Measurements from ENCODE around the gene SLC12A7. TPM values are rescaled to one million over a fixed set of nuclear protein-coding genes. Genes with fewer than 3 reads are reported as not detected.

The SLC12A7 gene
- total and polyA plus RNA-seq, 9 of the 15 experiments (the other 6 are each of a cell fraction or from before 2014, with no cell fraction given) = 0.01 to 3.1 (median 0.56) TPM

GRCh38 chr5:1128977-1129710, 17.3 kb upstream of the SLC12A7 start:
- no TSS peak for BruUV-seq (replicated peaks)
- no peaks in the 10 kb centered on the region for H3K9me3 ChIP-seq (replicated peaks; ENCODE audit: control insufficient read depth, insufficient read depth, low read depth, low read length)
- H3K27me3 ChIP-seq (ENCODE audit: control insufficient read depth in 2 of 2, insufficient read depth in 2 of 2, low read length in 2 of 2) = peaks cover 32 to 62% of the 10 kb centered on the region in 2 experiments
- POLR2A ChIA-PET = interaction anchor here (2.4 kb wide), 1 partner anchor 24 kb away, joined by 6 read pairs; no protein-coding TSS in a partner anchor
- no peaks in the 10 kb centered on the region for H3K36me3 ChIP-seq (ENCODE audit: control insufficient read depth, insufficient read depth, low read length)
- H3K9me1 ChIP-seq (ENCODE audit: control insufficient read depth, insufficient read depth, low read length) = no peaks in the 10 kb centered on the region
- peaks cover 4 to 44% of the 10 kb centered on the region in 2 experiments; a peak in 4 of 5 replicates for H3K4me1 ChIP-seq (replicated peaks in 1 of 2; ENCODE audit: control insufficient read depth in 2 of 2, insufficient read depth in 2 of 2, low read length in 2 of 2)
- H2AFZ ChIP-seq (ENCODE audit: low read depth, low read length) = no peak overlapping the region
- DNase-seq (ENCODE audit: extremely low read depth in 1 of 4, low spot score in 3 of 4) (no peak), ATAC-seq (no peak), FAIRE-seq (no peak)
- H3K27ac ChIP-seq (ENCODE audit: extremely low read depth, low read depth, low read length) = no peak overlapping the region
- TF ChIP-seq ZNF146 (CRISPR knock-in tag; IDR thresholded peaks at IDR 0.05; ENCODE audit: unreplicated experiment) = no peak
- TF ChIP-seq ZNF263 (CRISPR knock-in tag; IDR thresholded peaks at IDR 0.05; ENCODE audit: borderline replicate concordance) = peak; percentile 52; the same call in 1 of the 2 replicates
- no peak overlapping the region for H3K4me3 ChIP-seq
- H3K9ac ChIP-seq (ENCODE audit: insufficient read depth in 1 of 2, low read depth in 2 of 2, low read length in 2 of 2) = no peak overlapping the region
- peaks cover 10% of the 10 kb centered on the region for H4K20me1 ChIP-seq (replicated peaks; ENCODE audit: control insufficient read depth, insufficient read depth, low read length)
- no peak overlapping the region for H3K4me2 ChIP-seq (ENCODE audit: insufficient read depth, low read length)
- H3K79me2 ChIP-seq (ENCODE audit: control insufficient read depth, insufficient read depth, low read length) = no peaks in the 10 kb centered on the region
- CTCF ChIA-PET (ENCODE audit: low intra/inter-chr PET ratio) = no interaction called here
- intact Hi-C loops (cut with micrococcal nuclease) (no loop called here), in situ Hi-C loops (cut with MboI) (no loop called here)
- whole genome bisulfite sequencing (ENCODE audit: insufficient coverage, low coverage, missing lambda C conversion rate) = 12% methylated on average over 23 of the region's 24 CpGs

- peak overlapping the region in 1 of 2 experiments; percentile 50; a peak in 1 of 4 replicates for H3K9ac ChIP-seq (ENCODE audit: insufficient read depth in 1 of 2, low read depth in 2 of 2, low read length in 2 of 2)
- ATAC-seq (no peak), DNase-seq (ENCODE audit: extremely low read depth in 1 of 4, low spot score in 3 of 4) (no peak), FAIRE-seq (no peak)
- H3K79me2 ChIP-seq (ENCODE audit: control insufficient read depth, insufficient read depth, low read length) = no peaks in the 10 kb centered on the region
- no peaks in the 10 kb centered on the region for H3K9me1 ChIP-seq (ENCODE audit: control insufficient read depth, insufficient read depth, low read length)
- TF ChIP-seq RFX7 (CRISPR knock-in tag; IDR thresholded peaks at IDR 0.05) = no peak
- no peak for TF ChIP-seq PATZ1 (CRISPR knock-in tag; IDR thresholded peaks at IDR 0.05; ENCODE audit: borderline replicate concordance)
- no peak for TF ChIP-seq YY1 (IDR thresholded peaks at IDR 0.05; ENCODE audit: borderline replicate concordance in 1 of 3, control insufficient read depth in 1 of 3, extremely low read depth in 1 of 3, insufficient read depth in 3 of 3, insufficient read length in 1 of 3, insufficient replicate concordance in 2 of 3, low read depth in 1 of 3, low read length in 2 of 3)
- H3K36me3 ChIP-seq (ENCODE audit: control insufficient read depth, insufficient read depth, low read length) = no peaks in the 10 kb centered on the region
- no peak overlapping the region for H3K4me3 ChIP-seq
- ChIA-PET CTCF (ENCODE audit: low intra/inter-chr PET ratio) (no interaction called here), POLR2A (interaction anchor here (0.6 to 2.4 kb wide), 2 partner anchors 10 to 23 kb away, joined by 3 to 6 read pairs; no protein-coding TSS in a partner anchor)
- peaks cover 26 to 61% of the 10 kb centered on the region in 2 experiments for H3K27me3 ChIP-seq (ENCODE audit: control insufficient read depth in 2 of 2, insufficient read depth in 2 of 2, low read length in 2 of 2)
- no peak overlapping the region for H3K27ac ChIP-seq (ENCODE audit: extremely low read depth, low read depth, low read length)
- H2AFZ ChIP-seq (ENCODE audit: low read depth, low read length) = no peak overlapping the region
- no TSS peak for BruUV-seq (replicated peaks)
- H3K9me3 ChIP-seq (replicated peaks; ENCODE audit: control insufficient read depth, insufficient read depth, low read depth, low read length) = no peaks in the 10 kb centered on the region
- intact Hi-C loops (cut with micrococcal nuclease) (no loop called here), in situ Hi-C loops (cut with MboI) (no loop called here)
- peaks cover 10% of the 10 kb centered on the region for H4K20me1 ChIP-seq (replicated peaks; ENCODE audit: control insufficient read depth, insufficient read depth, low read length)
- H3K4me2 ChIP-seq (ENCODE audit: insufficient read depth, low read length) = no peak overlapping the region
- peaks cover 4 to 48% of the 10 kb centered on the region in 2 experiments; a peak in 4 of 5 replicates for H3K4me1 ChIP-seq (replicated peaks in 1 of 2; ENCODE audit: control insufficient read depth in 2 of 2, insufficient read depth in 2 of 2, low read length in 2 of 2)
- 17% methylated on average over 20 of the region's 20 CpGs for WGBS (ENCODE audit: insufficient coverage, low coverage, missing lambda C conversion rate)
Measured at GRCh38 chr5:1127959-1128785, 16.3 kb upstream of the SLC12A7 start.

All from K562 (cell line).